Natural killer cell (primary cell): Measurements from ENCODE around the gene ARID5A. TPM values are rescaled to one million over a fixed set of nuclear protein-coding genes. Genes with fewer than 3 reads are reported as not detected.

Experiments used
- ATAC-seq, 3 donors: fragments of 150-1000 bp in 2 of 3; fragments of 200-7000 bp in 1 of 3; cut with Tn5 transposase; 1 replicate in 1 of 3; 2 replicates in 2 of 3; pipeline ENCODE4 v1.10.0; 2021; ENCODE audit warnings: mild to moderate bottlenecking in 2 of 3, moderate library complexity in 2 of 3
- DNase-seq, 2 donors: peaks; one replicate each; pipeline versions ENCODE4 v3.0.0 to v3.0.0-alpha.2; 2013 to 2021; ENCODE audit warnings: mixed read lengths in 1 of 2
- H3K27ac ChIP-seq: one replicate; pipeline ENCODE4 v1.5.1; 2013; ENCODE audit warnings: mild to moderate bottlenecking, low read length
- H3K27me3 ChIP-seq: one replicate; pipeline ENCODE4 v1.6.1; 2013; ENCODE audit warnings: low read length; ENCODE audit not compliant: control insufficient read depth, insufficient read depth
- H3K36me3 ChIP-seq: one replicate; pipeline ENCODE4 v1.6.1; 2013; ENCODE audit warnings: low read length; ENCODE audit not compliant: control insufficient read depth, insufficient read depth
- H3K4me1 ChIP-seq: one replicate; pipeline ENCODE4 v1.6.1; 2013; ENCODE audit warnings: low read length; ENCODE audit not compliant: control insufficient read depth, insufficient read depth
- H3K4me3 ChIP-seq: one replicate; pipeline ENCODE4 v1.5.1; 2013; ENCODE audit warnings: low read length
- H3K9me3 ChIP-seq: one replicate; pipeline ENCODE4 v1.6.1; 2013; ENCODE audit warnings: low read length; ENCODE audit not compliant: control insufficient read depth, insufficient read depth
- H3K27ac Mint-ChIP-seq, 2 donors: one replicate each; pipeline ENCODE4 v1.8.0; 2022; ENCODE audit warnings: mild to moderate bottlenecking in 2 of 2, mixed read lengths in 2 of 2, moderate library complexity in 1 of 2
- H3K27me3 Mint-ChIP-seq, 2 donors: one replicate each; pipeline ENCODE4 v1.8.0; 2022; ENCODE audit warnings: low read depth in 2 of 2, mixed read lengths in 2 of 2
- H3K36me3 Mint-ChIP-seq: one replicate; pipeline ENCODE4 v1.8.0; 2022; ENCODE audit warnings: mixed read lengths
- H3K4me1 Mint-ChIP-seq, 2 donors: one replicate each; pipeline ENCODE4 v1.8.0; 2022; ENCODE audit warnings: mixed read lengths in 2 of 2
- H3K4me3 Mint-ChIP-seq: one replicate; pipeline ENCODE4 v1.8.0; 2022; ENCODE audit warnings: mild to moderate bottlenecking, moderate library complexity, mixed read lengths
- H3K9me3 Mint-ChIP-seq, 2 donors: one replicate each; pipeline ENCODE4 v1.8.0; 2022; ENCODE audit warnings: mixed read lengths in 2 of 2
- CTCF ChIP-seq: fragments of 200-600 bp; IDR thresholded peaks from one replicate; pipeline ENCODE4 v1.8.0; 2022; ENCODE audit warnings: antibody characterized with exemption
- WGBS: methylation state at CpG from one replicate; pipeline ENCODE4 v1.1.7; 2013; ENCODE audit warnings: missing lambda C conversion rate; ENCODE audit not compliant: insufficient coverage; 5-methylcytosine and 5-hydroxymethylcytosine counted together
- intact Hi-C: fragments of 100-400 bp; cut with micrococcal nuclease; formaldehyde crosslinking; loops from one replicate; pipeline ENCODE4 v1.14.2; 2022
- total RNA-seq, 4 donors: library from RNA; stranded (reverse); fragments of 120-200 nt in 1 of 4; gene quantifications; one replicate each; pipeline versions ENCODE4 v1.2.3 to v1.2.4, GENCODE V29; 2013 to 2022

The ARID5A gene
- total RNA-seq, 3 donors from 2014 or later (not counting 1 experiment from before 2014, with no cell fraction given), result 90.9 to 117 (median 114) TPM

GRCh38 chr2:96596596-96596995 is 60.0 kb downstream of the ARID5A start:
- peaks cover 48% of the 10 kb centered on the region for H3K36me3 ChIP-seq
- no peak for DNase-seq
- Mint-ChIP-seq H3K4me1 (peaks cover 42 to 44% of the 10 kb centered on the region in 2 donors), H3K27ac (peak overlapping the region; percentile 18 to 34), H3K9me3 (no peaks in the 10 kb centered on the region), H3K4me3 (no peak overlapping the region), H3K27me3 (no peaks in the 10 kb centered on the region), H3K36me3 (peaks cover 9% of the 10 kb centered on the region)
- H3K9me3 ChIP-seq, result no peaks in the 10 kb centered on the region
- intact Hi-C loops, result no loop called here
- peaks cover 32% of the 10 kb centered on the region for H3K4me1 ChIP-seq
- no peak overlapping the region for H3K4me3 ChIP-seq
- TF ChIP-seq CTCF, result no peak
- H3K27ac ChIP-seq, result no peak overlapping the region
- H3K27me3 ChIP-seq, result no peaks in the 10 kb centered on the region
- ATAC-seq, result no peak

- intact Hi-C loops, result no loop called here
- Mint-ChIP-seq H3K4me3 (no peak overlapping the region), H3K27ac (peak overlapping the region in 1 of 2 donors; percentile 22), H3K9me3 (no peaks in the 10 kb centered on the region), H3K4me1 (peaks cover 9 to 15% of the 10 kb centered on the region in 2 donors), H3K36me3 (no peaks in the 10 kb centered on the region), H3K27me3 (no peaks in the 10 kb centered on the region)
- peaks cover 64% of the 10 kb centered on the region for H3K36me3 ChIP-seq
- WGBS, result no CpG with 5 or more reads among the region's 2 CpGs
- DNase-seq (no peak), ATAC-seq (no peak)
- no peaks in the 10 kb centered on the region for H3K9me3 ChIP-seq
- peaks cover 6% of the 10 kb centered on the region for H3K4me1 ChIP-seq
- H3K27ac ChIP-seq, result no peak overlapping the region
- TF ChIP-seq CTCF, result no peak
- no peak overlapping the region for H3K4me3 ChIP-seq
- no peaks in the 10 kb centered on the region for H3K27me3 ChIP-seq
Measured at GRCh38 chr2:96599941-96600340, 63.4 kb downstream of the ARID5A start.

- Histone ChIP-seq H3K4me1 (no peaks in the 10 kb centered on the region), H3K36me3 (peaks cover 77% of the 10 kb centered on the region), H3K4me3 (no peak overlapping the region), H3K27ac (no peak overlapping the region), H3K27me3 (no peaks in the 10 kb centered on the region), H3K9me3 (no peaks in the 10 kb centered on the region)
- peaks cover 0 to 4% of the 10 kb centered on the region in 2 donors for H3K4me1 Mint-ChIP-seq
- ATAC-seq, result no peak
- no peak for TF ChIP-seq CTCF
- H3K4me3 Mint-ChIP-seq, result no peak overlapping the region
- peak overlapping the region; percentile 36 to 71 for H3K27ac Mint-ChIP-seq
- WGBS, result 93% methylated on average over 8 of the region's 8 CpGs
- H3K9me3 Mint-ChIP-seq, result no peaks in the 10 kb centered on the region
- H3K36me3 Mint-ChIP-seq, result no peaks in the 10 kb centered on the region
- intact Hi-C loops, result no loop called here
- H3K27me3 Mint-ChIP-seq, result no peaks in the 10 kb centered on the region
- no peak for DNase-seq
Measured at GRCh38 chr2:96601382-96602292, 65.1 kb downstream of the ARID5A start.

Other genes with a start within 250 kb of the ARID5A start
- 100 to 1,000 TPM; 207 to 236 (median 228) TPM for gene SNRNP200, start 231.2 kb upstream of the ARID5A start, total RNA-seq
- gene ITPRIPL1, start 211.4 kb upstream of the ARID5A start, total RNA-seq, result 10 to 100 TPM; 14.1 to 28.7 (median 20.5) TPM
- gene NCAPH, start 201.0 kb upstream of the ARID5A start, total RNA-seq, result 1 to 10 TPM; 2.1 to 2.9 (median 2.7) TPM
- gene NEURL3, start 31.4 kb upstream of the ARID5A start, total RNA-seq, result not detected
- 10 to 100 TPM; 73.9 to 98.0 (median 83.5) TPM for gene KANSL3, start 101.6 kb downstream of the ARID5A start, total RNA-seq
- gene FER1L5, start 106.0 kb downstream of the ARID5A start, total RNA-seq, result not detected
- gene LMAN2L, start 203.3 kb downstream of the ARID5A start, total RNA-seq, result 1 to 10 TPM; 4.0 to 7.9 (median 5.9) TPM
- 10 to 100 TPM in 2 of 3 donors, 1 to 10 TPM in 1; 9.9 to 12.1 (median 10.7) TPM for gene CNNM4, start 224.2 kb downstream of the ARID5A start, total RNA-seq